DND-41 (cell line): Measurements from ENCODE around the gene BCL6.

ENCODE experiments used
- CTCF ChIP-seq: IDR thresholded peaks from 2 replicates; pipeline ENCODE4 v1.5.1; 2012; ENCODE audit warnings: borderline replicate concordance, low read length, moderate library complexity, mild to moderate bottlenecking; ENCODE audit not compliant: poor library complexity, severe bottlenecking; ENCODE audit errors: extremely low read depth
- EZH2 ChIP-seq: IDR thresholded peaks from 3 replicates; pipeline ENCODE4 v1.6.1; 2012; ENCODE audit warnings: borderline replicate concordance, low read depth, mild to moderate bottlenecking, moderate library complexity, low read length, inconsistent platforms; ENCODE audit not compliant: severe bottlenecking

- TF ChIP-seq EZH2, result no peak
- no peak for TF ChIP-seq CTCF
Observed at GRCh38 chr3:187725224-187725623, 20.0 kb downstream of the BCL6 start.
